Erythroblast (primary cell): ENCODE measurements around the gene DCLK3.

Experiments
- GATA1 ChIP-seq: IDR thresholded peaks from 2 replicates; pipeline ENCODE4 v1.6.1; 2011; ENCODE audit warnings: low read depth, mild to moderate bottlenecking, control low read depth, low read length, moderate library complexity
- POLR2A ChIP-seq: IDR thresholded peaks from 2 replicates; pipeline ENCODE4 v1.6.1; 2011; ENCODE audit warnings: mild to moderate bottlenecking, low read length

DNA sequence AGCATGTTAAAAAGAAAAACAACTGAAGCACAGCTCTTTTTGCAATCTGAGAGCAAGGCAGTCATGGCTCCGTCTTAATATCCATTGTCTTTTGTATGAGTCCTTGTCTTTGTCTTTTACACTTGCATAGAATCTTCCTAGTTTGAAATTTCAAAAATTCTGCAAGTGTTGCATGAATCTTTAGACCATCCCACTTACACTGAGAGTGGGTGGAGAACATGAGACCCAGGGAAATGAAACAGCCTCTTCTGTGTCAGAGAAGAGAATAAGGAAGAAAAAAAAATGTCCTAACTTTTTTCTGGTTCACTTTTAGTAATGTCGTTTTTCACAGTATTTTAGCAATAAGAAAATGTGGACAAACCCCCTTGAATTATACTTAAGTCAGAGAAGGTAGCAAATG is 12.1 kb upstream of the DCLK3 start:
- TF ChIP-seq POLR2A (no peak), GATA1 (no peak)
